ENCODE results near the gene KLHDC10. TPM values are rescaled to one million over a fixed set of nuclear protein-coding genes. Genes with fewer than 3 reads are reported as not detected.
A peak's percentile ranks its signal among the peaks of the same experiment; 100 is the strongest.

KLHDC10 gene
- total RNA-seq, 1 donor from 2014 or later: 34.2 TPM

DNA sequence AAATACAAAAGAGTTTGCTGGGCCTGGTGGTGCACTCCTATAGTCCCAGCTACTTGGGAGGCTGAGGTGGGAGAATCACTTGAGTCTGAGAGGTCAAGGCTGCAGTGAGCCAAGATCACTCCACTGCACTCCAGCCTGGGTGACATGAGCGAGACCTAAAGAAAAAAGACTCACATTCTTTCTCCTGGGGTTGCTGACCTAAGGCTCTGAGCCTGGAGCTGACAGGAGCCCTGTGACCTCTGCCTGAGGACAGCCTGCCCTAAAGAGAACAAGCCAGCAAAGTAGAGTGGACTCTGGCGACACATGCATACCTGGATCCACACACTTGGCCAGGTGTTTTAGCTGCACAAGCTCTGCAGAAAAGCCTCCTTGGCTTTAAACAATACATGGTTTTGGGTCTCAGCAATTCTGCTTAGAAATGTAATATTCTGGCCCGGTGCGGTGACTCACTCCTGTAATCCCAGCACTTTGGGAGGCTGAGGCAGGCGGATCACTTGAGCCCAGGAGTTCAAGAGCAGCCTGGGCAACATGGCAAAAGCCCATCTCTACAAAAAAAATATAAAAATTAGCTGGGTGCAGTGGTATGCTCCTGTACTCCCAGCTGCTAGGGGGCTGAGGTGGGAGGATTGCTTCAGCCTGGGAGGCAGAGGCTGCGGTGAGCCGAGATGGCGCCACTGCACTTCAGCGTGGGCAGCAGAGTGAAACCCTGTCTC is 76.5 kb downstream of the KLHDC10 start:
- Histone ChIP-seq H3K27ac (no peak overlapping the region), H3K4me1 (peaks cover 11% of the 10 kb centered on the region)

DNA sequence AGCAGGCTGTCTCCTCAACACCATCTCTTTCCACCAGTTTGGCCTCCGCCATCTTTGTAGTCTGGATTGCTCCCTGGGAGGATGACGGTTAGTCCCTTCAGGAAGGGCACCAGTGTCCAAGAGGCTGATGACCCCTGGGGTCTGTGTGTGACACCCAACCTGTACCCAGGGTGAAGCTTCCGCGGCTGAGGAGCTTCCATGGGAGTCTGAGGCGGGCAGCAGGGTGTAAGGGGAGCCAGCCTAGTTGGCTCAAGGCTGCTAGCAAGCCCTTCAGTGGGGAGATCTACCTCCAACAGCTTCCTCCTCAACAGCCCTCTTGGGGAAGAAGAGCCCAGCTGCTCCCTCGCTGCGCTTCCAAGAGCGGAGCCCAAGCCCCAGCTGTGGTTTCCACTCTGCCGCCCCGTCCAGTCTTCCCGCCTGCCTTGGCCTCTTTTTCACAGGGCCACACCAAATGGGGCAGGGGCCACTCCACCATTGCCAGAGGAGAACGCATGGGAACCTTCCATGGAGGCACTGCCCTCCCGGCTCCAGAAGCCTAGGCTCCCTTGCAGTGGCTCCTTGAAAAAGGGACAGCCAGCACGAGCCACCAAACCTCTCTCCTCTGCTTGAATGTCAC is 77.5 kb downstream of the KLHDC10 start:
- ATAC-seq: no peak
- Histone ChIP-seq H3K4me1 (peaks cover 2% of the 10 kb centered on the region), H3K27ac (no peak overlapping the region), H3K36me3 (no peaks in the 10 kb centered on the region), H3K27me3 (ENCODE audit: low read depth) (no peaks in the 10 kb centered on the region), H3K4me3 (no peak overlapping the region), H3K9me3 (no peaks in the 10 kb centered on the region)
- TF ChIP-seq, protein P1, sequence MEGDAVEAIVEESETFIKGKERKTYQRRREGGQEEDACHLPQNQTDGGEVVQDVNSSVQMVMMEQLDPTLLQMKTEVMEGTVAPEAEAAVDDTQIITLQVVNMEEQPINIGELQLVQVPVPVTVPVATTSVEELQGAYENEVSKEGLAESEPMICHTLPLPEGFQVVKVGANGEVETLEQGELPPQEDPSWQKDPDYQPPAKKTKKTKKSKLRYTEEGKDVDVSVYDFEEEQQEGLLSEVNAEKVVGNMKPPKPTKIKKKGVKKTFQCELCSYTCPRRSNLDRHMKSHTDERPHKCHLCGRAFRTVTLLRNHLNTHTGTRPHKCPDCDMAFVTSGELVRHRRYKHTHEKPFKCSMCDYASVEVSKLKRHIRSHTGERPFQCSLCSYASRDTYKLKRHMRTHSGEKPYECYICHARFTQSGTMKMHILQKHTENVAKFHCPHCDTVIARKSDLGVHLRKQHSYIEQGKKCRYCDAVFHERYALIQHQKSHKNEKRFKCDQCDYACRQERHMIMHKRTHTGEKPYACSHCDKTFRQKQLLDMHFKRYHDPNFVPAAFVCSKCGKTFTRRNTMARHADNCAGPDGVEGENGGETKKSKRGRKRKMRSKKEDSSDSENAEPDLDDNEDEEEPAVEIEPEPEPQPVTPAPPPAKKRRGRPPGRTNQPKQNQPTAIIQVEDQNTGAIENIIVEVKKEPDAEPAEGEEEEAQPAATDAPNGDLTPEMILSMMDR (IDR thresholded peaks at IDR 0.05): no peak
- no peak for DNase-seq
- intact Hi-C loops (cut with DNase I): no loop called here

More for the DNA sequence above, 76.5 kb downstream of the KLHDC10 start:
- ATAC-seq: no peak
- no peaks in the 10 kb centered on the region for H3K27me3 ChIP-seq (ENCODE audit: low read depth)
- no peaks in the 10 kb centered on the region for H3K9me3 ChIP-seq
- H3K36me3 ChIP-seq: no peaks in the 10 kb centered on the region
- TF ChIP-seq, protein P1 (IDR thresholded peaks at IDR 0.05): no peak
- no peak overlapping the region for H3K4me3 ChIP-seq
- no peak for DNase-seq
- intact Hi-C loops (cut with DNase I): no loop called here

DNA sequence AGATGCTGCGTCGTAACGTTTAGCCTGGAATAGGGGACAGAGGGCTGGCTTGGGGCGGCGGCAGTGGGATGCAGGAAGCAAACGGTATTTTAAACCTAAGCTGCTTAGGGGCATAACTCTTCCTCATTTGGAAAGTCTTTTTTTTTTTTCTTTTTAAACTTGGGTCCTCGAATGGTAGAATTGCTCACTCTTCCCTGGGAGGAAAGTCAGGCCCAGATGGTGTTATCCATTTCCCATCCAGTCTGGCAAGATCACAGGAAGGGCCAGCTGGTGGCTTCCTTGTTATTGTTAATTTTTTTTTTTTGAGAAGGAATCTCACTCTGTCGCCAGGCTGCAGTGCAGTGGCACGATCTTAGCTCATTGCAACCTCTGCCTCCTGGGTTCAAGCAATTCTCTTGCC is 78.2 kb downstream of the KLHDC10 start:
- TF ChIP-seq, protein P1 (IDR thresholded peaks at IDR 0.05): no peak
- DNase-seq (no peak), ATAC-seq (no peak)
- Histone ChIP-seq H3K27ac (no peak overlapping the region), H3K27me3 (ENCODE audit: low read depth) (no peaks in the 10 kb centered on the region), H3K4me3 (no peak overlapping the region), H3K9me3 (no peaks in the 10 kb centered on the region), H3K36me3 (no peaks in the 10 kb centered on the region), H3K4me1 (no peaks in the 10 kb centered on the region)
- intact Hi-C loops (cut with DNase I): no loop called here

DNA sequence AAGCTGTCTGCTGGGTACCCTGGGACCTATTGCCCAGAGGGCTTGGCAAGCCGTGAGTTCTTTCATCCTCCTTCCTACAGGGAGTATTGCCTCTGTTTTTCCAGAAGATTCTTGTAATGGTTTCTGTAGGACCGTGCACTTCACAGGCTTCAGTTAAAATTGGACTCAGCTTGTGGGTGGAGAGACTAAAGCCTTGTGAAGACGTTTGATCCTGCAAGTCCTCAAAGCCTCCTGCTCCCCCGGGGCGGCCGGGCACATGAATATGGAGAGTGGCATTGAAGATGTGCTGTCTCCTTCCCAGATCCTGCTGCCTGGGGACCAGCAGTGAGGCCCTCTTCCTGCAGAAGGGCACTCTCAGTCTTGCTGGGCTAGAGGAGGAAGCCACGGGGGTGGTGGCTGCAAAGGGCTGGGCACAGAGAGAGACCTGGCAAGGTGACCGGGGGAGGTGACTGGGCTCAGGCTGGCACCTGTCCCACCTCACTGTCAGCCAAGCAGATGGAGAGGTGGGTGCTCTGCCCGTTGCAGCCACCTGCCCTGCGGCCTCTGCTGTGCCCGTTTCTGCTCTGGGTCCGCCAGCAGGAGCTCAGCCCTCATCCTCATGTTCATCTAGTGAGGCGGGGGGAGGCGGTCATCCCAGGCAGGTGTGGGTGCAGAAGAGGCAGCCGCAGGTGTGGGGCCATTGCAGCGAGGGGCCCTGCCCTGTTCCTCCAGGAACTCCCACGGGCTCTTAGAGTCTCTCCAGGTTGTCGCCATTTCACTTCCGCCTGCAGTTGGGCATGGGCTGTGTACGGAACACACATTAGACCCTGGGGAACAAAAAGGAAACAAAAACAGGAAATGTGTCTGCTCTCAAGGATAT is 79.2 kb downstream of the KLHDC10 start:
- H3K9me3 ChIP-seq: no peaks in the 10 kb centered on the region
- H3K4me1 ChIP-seq: no peaks in the 10 kb centered on the region
- TF ChIP-seq, protein P1 (IDR thresholded peaks at IDR 0.05): no peak
- H3K27me3 ChIP-seq (ENCODE audit: low read depth): no peaks in the 10 kb centered on the region
- peak in 1 of 2 donors; percentile 9 for ATAC-seq
- H3K27ac ChIP-seq: peak overlapping the region; percentile 18
- no peak for DNase-seq
- no peaks in the 10 kb centered on the region for H3K36me3 ChIP-seq
- intact Hi-C loops (cut with DNase I): no loop called here
- H3K4me3 ChIP-seq: no peak overlapping the region

DNA sequence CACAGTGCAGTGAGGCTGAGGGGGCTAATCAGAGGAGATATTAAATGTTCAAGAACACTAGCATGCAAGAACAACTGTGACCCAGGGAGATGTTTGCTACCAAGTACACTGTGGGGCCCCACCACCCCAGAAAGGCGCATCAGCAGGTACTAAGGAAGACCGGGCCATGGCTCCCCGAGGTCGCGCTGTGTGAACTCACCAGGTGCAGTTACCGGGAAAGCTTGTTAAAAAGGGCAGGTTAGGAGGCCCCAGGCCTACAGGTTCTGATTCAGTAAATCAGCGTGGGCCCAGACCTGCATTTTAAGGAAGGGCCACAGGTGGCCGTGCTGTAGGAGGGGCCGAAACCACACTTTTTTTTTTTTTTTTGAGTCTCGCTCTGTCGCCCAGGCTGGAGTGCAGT is 80.3 kb downstream of the KLHDC10 start:
- Histone ChIP-seq H3K4me1 (no peaks in the 10 kb centered on the region), H3K9me3 (no peaks in the 10 kb centered on the region), H3K27me3 (ENCODE audit: low read depth) (no peaks in the 10 kb centered on the region), H3K27ac (no peak overlapping the region), H3K4me3 (no peak overlapping the region), H3K36me3 (no peaks in the 10 kb centered on the region)
- intact Hi-C loops (cut with DNase I): no loop called here
- no peak for DNase-seq
- TF ChIP-seq, protein P1 (IDR thresholded peaks at IDR 0.05): no peak
- ATAC-seq: no peak
